Nephron (organoid): ENCODE data around the gene CHURC1.

Experiments
- H3K27ac Mint-ChIP-seq, 3 experiments: 2 replicates each; pipeline ENCODE4 v1.8.0; 2020; ENCODE audit warnings: mixed read lengths in 3 of 3, mild to moderate bottlenecking in 2 of 3, moderate library complexity in 1 of 3
- H3K27me3 Mint-ChIP-seq: 2 replicates; pipeline ENCODE4 v1.8.0; 2021; ENCODE audit warnings: low read depth, mild to moderate bottlenecking, moderate library complexity, mixed read lengths
- H3K36me3 Mint-ChIP-seq: 2 replicates; pipeline ENCODE4 v1.8.0; 2020; ENCODE audit warnings: low read depth, mixed read lengths
- H3K4me1 Mint-ChIP-seq: 2 replicates; pipeline ENCODE4 v1.8.0; 2020; ENCODE audit warnings: mixed read lengths
- H3K4me3 Mint-ChIP-seq, 3 experiments: 2 replicates each; pipeline ENCODE4 v1.8.0; 2020; ENCODE audit warnings: mild to moderate bottlenecking in 3 of 3, mixed read lengths in 3 of 3, moderate library complexity in 2 of 3
- H3K9me3 Mint-ChIP-seq: 2 replicates; pipeline ENCODE4 v1.8.0; 2020; ENCODE audit warnings: mixed read lengths
- CTCF ChIP-seq, 3 experiments: fragments of 200-600 bp; sonication (generic); IDR thresholded peaks; one replicate each; pipeline ENCODE4 v1.5.0; 2021; ENCODE audit warnings: antibody characterized with exemption in 3 of 3; ENCODE audit not compliant: unreplicated experiment in 3 of 3

Gene CHURC1

GRCh38 chr14:64954491-64955240 is 40.4 kb downstream of the CHURC1 start:
- Mint-ChIP-seq H3K4me3 (no peak overlapping the region), H3K27ac (no peak overlapping the region), H3K9me3 (no peaks in the 10 kb centered on the region), H3K36me3 (peaks cover 24% of the 10 kb centered on the region), H3K27me3 (no peaks in the 10 kb centered on the region), H3K4me1 (peaks cover 4% of the 10 kb centered on the region)
- no peak for TF ChIP-seq CTCF (IDR thresholded peaks at IDR 0.05; ENCODE audit: unreplicated experiment in 3 of 3)

- H3K4me1 Mint-ChIP-seq = peaks cover 8% of the 10 kb centered on the region
- peak overlapping the region in 1 of 3 experiments; percentile 17 for H3K27ac Mint-ChIP-seq
- H3K9me3 Mint-ChIP-seq = no peaks in the 10 kb centered on the region
- H3K27me3 Mint-ChIP-seq = no peaks in the 10 kb centered on the region
- no peak overlapping the region for H3K4me3 Mint-ChIP-seq
- H3K36me3 Mint-ChIP-seq = peaks cover 21% of the 10 kb centered on the region
- TF ChIP-seq CTCF (IDR thresholded peaks at IDR 0.05; ENCODE audit: unreplicated experiment in 3 of 3) = no peak
Observed at GRCh38 chr14:64955297-64955696, 41.0 kb downstream of the CHURC1 start.

GRCh38 chr14:64956697-64957406 is 42.6 kb downstream of the CHURC1 start:
- no peaks in the 10 kb centered on the region for H3K9me3 Mint-ChIP-seq
- H3K4me1 Mint-ChIP-seq = peaks cover 14% of the 10 kb centered on the region
- peaks cover 11% of the 10 kb centered on the region for H3K36me3 Mint-ChIP-seq
- no peak overlapping the region for H3K4me3 Mint-ChIP-seq
- H3K27ac Mint-ChIP-seq = no peak overlapping the region
- H3K27me3 Mint-ChIP-seq = no peaks in the 10 kb centered on the region
- TF ChIP-seq CTCF (IDR thresholded peaks at IDR 0.05; ENCODE audit: unreplicated experiment in 3 of 3) = no peak

- no peak for TF ChIP-seq CTCF (IDR thresholded peaks at IDR 0.05; ENCODE audit: unreplicated experiment in 3 of 3)
- H3K36me3 Mint-ChIP-seq = peaks cover 7% of the 10 kb centered on the region
- H3K27me3 Mint-ChIP-seq = no peaks in the 10 kb centered on the region
Observed at GRCh38 chr14:64958201-64958600, 43.9 kb downstream of the CHURC1 start.

GRCh38 chr14:64958743-64959142 is 44.5 kb downstream of the CHURC1 start:
- Mint-ChIP-seq H3K36me3 (peaks cover 7% of the 10 kb centered on the region), H3K9me3 (no peaks in the 10 kb centered on the region), H3K4me3 (no peak overlapping the region), H3K27ac (no peak overlapping the region), H3K4me1 (peaks cover 17% of the 10 kb centered on the region), H3K27me3 (no peaks in the 10 kb centered on the region)
- TF ChIP-seq CTCF (IDR thresholded peaks at IDR 0.05; ENCODE audit: unreplicated experiment in 3 of 3) = no peak

More at GRCh38 chr14:64958201-64958600, 43.9 kb downstream of the CHURC1 start:
- Mint-ChIP-seq H3K9me3 (no peaks in the 10 kb centered on the region), H3K4me1 (peaks cover 19% of the 10 kb centered on the region), H3K27ac (no peak overlapping the region), H3K4me3 (no peak overlapping the region)
